HS-27A (cell line): ENCODE measurements around the gene SSU72.
"Not testable (repeated sequence)": the region's sequence is repeated elsewhere in the genome, so short reads cannot be mapped to it uniquely, and the experiment has no call there.

Experiments used
- DNase-seq: peaks from one replicate; pipeline ENCODE4 v3.0.0-alpha.2; 2012; ENCODE audit warnings: low read depth, missing footprints

Gene SSU72

DNA sequence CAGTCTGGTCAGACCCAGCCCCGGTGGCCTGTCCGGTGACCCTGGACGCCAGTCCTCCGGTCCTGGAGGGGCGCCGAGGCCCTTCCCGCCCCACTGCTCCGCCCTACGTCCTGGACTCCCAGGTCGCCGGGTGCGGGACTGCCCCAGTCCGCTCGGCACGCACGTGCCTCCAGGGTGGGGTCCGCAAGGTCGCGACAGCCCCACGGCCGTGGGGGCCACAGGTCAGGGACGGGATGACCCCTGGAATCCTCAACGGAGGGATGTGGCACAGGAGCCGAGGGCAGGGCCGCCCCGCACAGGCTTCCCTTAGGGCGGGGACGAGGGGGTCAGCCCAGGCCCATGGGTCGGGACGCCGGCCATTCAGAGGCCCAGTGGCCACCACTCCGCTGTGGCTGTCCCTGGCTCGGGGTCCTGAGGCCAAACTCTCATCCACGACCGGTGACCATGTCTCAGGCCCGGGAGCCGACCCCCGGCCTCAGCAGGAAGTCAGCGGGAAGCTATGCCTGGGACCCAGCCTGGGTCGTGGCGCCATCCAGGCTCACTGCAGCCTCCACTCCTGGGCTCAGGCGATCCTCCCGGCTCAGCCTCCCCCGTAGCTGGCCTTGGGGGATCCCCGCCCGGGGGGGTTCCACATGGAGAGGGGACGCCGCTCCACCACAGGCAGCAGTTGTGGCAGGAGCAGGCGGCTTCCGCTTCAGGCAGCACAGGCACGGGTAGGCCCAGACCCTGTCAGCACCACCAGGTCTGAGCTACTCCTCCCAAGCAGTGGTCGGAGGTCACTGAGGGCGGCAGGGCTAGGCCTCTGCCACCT, 33.6 kb downstream of the SSU72 start:
- DNase-seq = no peak

DNA sequence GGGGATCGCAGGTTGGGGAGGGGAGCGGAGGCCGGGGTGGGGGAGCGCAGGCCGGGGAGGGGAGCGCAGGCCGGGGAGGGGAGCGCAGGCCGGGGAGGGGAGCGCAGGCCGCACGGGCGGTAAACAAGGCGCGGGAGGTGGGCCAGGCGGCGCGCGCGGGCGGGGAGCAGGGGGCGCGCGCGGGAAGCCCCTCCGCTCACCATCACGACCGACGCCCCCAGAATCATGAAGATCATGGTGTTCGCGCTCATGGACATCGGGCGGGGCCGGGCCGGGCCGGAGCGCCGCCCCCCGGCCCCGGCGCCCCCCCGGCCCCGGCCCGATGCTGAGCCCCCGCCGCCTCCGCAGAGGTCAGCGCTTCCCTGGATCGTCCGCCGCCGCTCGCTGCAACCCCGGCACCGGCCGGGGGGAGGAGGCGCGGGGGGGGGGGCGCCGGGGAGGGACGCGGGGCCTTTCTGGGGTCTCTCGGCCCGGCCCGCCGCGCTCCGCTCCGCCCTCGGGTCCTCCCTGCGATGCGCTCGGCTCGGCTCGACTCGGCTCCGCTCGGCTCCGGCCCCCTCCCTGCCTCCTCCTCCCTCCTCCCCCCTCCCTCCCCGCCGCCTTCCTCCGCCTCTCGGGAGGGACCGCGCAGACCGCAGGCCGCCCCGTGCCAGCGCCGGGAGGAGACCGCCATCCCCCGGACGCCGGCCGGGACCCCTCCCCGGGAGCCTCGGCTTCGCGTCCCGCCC, 34.4 kb downstream of the SSU72 start, which contains the start of gene TMEM240:
TSS of gene TMEM240 (minus strand) at position 535 of the 728 bp plus-strand sequence. CDS start at position 257, 278 bp downstream.
- DNase-seq = no peak

DNA sequence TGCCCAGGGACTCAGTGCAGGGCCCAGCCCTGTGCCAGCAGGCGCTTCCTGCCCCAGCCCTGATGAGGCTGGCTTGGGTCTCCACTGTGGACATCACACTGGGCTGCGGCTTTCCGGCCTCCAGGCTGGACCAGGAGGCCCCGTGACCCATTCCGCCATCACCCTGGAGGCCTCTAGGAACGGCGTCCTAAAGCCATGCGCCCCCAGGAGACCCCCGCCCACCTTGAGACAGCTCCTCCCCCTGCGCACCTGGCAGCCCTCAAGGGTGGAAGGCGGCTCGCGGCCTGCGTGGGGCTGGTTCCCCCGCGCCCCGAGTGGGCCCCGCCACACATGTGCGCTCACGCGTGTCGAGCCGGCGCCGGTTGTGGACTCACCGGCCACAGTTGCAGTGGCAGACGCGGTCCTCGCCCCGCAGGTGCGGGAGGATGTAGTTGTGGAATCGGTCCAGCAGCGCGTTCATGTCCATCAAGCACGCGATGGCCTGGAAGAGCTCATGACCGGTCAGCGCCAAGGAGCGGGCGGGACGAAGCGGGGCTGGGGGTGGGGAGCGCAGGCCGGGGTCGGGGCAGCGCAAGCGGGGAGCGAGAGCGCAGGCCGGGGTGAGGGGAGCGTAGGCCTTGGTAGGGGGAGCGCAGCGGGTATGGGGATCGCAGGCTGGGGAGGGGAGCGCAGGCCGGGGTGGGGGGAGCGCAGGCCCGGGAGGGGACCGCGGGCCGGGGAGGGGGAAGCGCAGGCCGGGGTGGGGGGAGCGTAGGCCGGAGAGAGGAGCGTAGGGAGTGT, 35.2 kb downstream of the SSU72 start:
- no peak for DNase-seq

DNA sequence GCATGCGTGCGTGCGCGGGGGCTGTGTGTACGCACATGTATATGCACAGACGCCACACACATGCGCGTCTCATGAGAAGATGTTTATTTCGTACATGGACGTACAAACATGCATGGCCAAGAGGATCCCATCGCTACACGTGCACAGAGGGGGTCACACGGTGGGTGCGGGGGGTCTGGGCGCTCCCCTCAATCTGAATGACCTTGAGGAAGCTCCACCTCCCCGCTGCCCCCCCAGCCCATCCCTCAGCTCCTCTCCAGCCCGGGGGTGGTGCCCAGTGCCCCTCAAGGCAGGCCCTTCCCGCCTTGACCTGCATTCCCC, 35.7 kb downstream of the SSU72 start:
- DNase-seq = no peak

DNA sequence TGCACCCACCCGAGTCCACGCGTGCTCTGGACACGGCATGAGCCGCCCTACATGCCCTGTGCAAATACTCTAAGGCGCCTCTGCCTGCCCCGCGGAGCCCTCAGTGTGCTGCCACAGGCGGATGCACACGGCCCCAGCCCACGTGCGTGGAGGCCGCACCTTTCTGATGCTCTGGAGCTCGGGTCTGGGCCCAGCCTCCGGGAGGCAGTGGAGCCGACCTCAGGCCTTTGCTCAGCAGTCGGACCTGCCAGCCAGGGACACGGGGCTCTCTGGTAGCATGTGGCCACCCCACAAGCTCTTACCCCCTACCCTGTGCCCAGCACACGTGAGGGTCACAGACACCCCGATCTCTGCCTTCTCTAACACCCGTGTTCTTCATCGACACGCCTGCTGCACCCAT, 36.3 kb downstream of the SSU72 start:
- no peak for DNase-seq

DNA sequence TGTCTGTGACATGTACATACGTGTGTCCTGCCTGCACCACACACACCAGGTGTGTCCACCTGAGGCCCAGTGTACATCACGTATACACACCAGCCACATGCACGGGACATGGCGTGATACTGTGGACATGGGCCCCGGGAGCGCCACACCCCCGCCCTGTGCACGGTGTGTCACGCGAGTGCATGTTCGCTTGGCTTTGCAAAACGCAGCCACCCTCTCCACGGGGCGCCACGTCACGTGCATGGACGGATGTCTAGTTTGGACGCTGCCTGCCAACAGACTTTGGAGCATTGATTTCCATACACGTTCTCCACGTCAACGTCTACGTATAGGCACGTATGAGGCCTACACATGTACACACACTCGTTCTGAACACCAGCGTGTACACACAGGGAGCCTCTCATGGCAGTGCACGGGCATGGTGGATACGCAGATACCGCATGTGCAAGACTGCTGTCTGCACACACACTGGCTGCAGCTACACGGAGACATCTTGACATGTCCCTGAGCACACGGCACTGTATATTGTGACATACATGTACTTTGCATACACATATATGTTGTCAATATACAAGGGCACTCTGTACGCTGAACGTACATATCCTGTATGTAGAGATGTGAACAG, 36.9 kb downstream of the SSU72 start:
- no peak for DNase-seq

DNA sequence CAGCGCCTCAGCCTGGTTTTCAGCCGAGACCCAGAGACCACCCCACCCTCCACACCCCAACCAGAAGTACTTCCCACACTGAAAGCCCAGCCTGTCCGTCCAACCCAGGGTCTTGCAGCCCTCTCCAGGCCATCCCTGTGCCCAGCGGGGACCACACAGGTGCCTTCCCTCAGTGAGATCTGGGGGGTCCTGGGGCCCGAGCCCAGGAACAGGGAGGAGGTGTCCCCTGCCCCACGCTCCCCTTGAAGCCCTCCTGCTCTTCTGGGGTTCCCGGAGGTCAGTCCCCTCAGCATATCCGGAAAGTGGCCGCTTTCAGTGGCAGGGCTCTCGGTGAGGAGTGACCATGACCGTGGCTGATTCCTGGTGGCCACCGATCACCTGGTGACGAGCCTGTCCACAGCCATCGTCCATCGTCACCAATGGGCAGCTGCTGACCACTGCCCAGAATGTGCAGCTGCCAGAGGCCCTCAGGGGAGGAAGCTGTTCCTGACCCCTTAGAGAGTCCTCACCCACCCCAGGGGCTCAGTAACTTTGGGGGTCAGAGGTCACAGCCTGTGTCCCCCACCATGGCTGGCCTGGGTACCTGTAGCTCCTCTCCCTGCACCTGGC, 37.6 kb downstream of the SSU72 start:
- no peak for DNase-seq

DNA sequence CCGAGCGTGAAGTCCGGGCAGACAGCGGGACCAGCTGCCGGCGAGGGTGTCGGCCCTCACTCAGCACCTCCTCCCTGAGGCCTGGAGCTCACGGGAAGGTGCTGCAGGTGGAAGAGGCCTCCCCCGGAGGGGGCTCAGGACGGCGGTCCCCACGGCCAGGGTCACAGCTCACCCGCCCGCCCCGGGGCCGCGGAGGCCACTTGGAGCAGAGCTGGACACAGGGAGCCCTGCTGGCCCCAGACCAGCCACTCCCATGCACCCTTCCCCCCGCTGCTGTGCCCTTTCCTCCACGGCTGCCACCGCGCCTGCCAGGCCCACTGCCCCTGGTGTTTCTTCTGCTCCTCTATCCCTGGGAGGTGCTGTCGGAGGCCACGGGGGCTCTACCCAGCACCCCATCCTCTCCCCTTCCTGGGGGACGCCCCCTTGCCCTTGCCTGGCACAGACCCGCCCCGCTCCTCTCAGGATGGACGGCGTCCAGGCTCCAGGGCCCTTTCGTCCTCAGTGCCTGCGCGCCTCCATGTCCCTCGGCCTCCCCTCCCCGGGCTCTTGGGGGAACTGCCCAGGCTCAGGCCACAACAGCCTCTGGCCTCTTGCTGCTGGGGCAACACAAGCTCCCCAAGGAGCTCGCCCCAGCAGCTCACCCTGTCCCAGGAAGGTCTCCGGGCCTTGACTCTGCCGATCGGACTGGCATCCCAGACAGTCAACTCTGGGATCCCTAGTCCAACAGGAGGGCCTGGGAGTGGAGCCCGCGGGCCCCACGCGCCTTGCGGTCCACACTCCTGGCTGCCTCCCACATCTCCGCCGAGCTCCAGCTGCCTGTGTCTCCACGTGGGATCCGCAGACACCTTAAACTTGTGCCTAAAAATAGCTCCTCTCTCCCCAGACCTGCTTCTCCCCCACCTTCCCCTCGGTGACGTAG, 38.4 kb downstream of the SSU72 start:
- DNase-seq = no peak

DNA sequence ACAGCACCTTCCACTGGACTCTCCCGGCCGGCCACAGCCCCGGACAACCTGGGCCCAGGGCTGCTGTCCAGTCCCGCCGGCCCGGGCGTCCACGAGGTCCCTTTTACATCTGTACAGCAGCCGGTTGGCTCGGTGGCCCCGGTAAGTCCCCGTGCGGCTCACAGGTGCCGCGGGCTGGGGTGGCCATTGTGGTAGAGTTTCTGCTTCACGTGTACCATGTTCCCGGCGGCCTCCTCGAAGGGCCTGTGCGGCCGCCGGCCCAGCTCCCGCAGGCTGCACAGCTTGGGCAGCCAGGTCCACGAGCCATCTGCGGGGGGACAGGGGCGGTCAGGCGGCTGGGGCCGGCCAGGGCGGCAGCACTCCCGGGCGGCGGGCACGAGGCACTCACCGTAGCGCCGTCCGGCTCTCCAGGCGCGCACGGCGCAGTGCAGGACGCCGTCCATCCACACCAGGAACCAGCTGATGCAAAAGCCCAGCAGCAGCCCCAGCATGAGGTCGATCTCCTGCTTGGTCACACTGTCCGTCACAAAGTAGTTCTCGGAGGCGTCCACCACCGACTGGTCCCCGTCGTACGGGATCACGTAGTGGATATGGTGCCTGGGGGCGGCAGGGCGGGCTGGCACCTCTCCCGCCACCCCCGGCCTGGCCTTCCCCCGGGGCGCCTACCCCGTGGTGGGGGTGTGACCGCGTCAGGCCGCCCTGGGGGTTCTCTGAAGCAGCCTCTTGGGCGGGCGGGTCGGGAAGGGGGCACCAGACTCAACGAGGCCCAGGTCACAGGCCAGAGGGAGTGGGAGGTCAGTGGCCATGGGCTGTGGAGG, 39.3 kb downstream of the SSU72 start:
- DNase-seq = no peak

DNA sequence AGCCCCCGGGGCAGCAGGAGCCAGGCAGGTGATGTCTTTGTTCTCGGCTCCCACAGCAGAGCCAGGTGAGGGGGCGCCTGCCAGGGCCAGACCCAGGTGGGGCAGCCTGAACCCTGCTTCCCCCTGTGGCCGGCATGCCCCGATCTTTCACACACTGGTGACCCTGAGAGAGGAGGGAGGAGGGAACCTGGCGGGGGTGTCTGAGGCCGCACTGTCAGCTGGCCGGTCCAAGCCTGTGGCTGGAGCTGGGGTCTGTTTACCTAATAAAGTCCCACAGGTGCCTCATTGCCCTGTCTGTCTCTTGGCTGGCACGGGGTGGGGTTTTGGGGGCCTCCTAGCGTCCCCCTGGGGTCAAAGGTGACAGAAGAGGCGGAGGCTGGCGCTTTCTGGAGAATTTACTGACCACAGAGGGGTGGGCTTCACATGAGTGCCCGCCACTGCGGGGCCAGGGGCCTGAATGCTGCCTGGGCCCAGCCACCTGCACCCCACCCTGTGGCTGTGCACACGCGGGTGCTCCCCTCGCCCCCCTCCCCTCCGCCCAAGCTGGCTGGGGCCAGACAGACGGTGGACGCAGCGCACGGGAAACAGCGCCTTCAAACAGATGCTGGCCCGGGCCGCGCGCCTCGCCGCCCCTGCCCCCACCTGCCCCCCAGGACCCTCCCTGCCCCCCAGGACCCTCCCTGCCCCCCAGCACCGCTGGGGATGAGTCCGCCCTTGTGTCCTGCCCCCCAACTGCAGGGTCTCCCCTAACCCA, 40.1 kb downstream of the SSU72 start:
- DNase-seq = no peak

DNA sequence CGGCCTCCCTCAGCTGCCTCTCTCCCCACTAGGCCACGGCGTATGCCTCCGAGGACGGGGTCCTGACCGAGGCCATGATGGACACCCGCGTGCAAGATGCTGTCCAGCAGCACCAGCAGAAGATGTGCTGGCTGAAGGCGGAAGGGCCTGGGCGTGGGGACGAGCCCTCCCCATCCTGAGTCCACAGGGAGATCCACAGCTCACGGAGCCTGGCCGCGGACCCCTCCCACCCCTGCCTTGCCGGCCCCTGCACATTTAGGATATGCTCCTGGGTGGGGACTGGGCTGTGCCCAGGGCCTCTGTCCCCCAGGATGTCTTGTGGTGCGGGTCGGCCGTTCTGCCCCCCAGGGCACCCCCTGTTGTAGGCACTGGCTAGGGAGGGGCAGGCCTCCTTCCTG, 40.8 kb downstream of the SSU72 start:
- DNase-seq = not testable (repeated sequence)

DNA sequence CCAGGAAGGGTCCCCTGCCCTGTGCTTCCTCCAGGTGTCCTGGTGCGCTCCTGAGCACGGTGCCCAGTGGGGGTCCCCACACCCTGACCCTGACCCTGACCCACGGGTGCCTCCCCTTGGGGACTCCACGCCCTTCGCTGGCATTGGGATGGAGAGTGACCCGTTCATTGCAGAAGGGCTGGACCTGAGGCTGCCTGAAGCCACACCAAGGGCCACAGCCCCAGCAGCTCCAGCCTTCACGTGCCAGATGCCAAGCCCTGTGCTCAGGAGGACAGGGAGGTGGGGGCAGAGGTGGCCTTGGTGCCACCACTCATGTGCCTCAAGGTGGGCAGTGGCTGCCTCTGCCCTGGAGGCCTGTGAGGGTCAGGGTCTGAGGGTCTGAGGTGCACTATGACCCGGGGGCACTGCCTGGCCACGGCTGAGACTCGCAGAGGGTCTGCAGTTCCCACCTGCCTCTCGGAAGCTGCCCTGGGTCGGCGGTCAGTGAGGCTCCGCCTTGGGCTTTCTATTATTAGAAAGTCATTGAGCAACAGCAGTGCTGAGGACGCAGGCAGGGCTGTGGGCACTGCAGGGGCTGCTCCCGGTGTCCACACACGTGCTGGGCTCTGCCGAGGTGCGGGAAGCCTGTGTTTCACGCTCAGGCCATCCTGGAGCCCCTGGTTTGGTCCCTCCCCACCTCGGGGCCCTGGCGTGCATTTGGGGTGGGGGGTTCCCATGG, 41.3 kb downstream of the SSU72 start:
- not testable (repeated sequence) for DNase-seq

DNA sequence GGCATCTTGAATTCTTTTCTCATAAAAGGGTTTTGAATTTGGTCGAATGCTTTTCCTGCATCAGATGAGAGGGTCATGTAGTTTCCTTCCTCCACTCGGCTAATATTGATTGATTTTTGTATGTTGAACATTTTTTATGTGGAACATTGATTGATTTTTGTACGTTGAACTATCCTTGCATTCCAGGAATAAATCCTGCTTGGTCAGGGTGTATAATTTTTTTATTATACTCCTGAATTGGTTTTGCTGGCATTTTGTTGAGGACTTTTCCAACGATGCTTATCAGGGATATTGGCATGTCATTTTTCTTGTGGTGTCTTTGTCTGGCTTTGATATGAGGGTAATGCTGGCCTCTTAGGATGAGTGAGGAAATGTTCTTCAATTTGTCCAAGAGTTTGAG, 42.7 kb downstream of the SSU72 start:
- DNase-seq = no peak

DNA sequence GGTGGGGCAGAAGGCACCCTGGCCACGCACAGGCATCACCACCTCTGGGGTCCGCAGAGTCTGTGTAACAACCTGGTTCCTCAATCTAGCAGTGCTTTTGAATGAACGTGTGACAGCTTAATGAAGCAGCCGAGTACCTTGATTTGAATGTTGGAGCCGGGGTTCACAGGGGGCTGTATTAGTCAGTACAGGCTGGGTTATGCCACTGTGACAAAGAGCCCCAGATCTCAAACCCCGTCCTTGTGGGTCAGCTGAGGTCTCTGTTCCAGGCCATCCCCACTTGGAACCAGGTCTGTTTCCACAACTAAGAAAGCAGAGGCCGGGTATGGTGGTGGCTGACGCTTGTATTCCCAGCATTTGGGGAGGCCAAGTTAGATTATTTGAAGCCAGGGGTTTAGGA, 44.7 kb downstream of the SSU72 start:
- no peak for DNase-seq

DNA sequence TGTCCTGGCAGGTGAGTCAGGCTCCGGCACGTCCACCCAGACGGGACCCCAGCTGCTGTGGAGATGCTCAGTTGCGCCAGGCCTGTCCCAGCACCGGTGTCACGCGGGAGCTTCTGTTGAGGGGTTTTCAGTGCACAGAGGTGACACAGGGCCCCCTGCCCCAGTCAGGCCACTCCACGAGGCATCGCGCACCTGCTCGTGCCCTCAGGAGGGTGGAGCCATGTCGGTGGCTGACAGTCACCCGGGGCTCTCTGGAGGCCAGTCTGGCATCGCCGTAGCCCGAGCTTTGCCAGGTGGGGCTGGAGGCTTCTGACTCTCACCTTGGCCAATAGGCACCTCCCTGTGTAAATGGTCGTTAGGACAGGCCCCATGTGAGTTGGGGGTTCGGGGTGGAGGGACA, 45.3 kb downstream of the SSU72 start:
- DNase-seq = no peak

DNA sequence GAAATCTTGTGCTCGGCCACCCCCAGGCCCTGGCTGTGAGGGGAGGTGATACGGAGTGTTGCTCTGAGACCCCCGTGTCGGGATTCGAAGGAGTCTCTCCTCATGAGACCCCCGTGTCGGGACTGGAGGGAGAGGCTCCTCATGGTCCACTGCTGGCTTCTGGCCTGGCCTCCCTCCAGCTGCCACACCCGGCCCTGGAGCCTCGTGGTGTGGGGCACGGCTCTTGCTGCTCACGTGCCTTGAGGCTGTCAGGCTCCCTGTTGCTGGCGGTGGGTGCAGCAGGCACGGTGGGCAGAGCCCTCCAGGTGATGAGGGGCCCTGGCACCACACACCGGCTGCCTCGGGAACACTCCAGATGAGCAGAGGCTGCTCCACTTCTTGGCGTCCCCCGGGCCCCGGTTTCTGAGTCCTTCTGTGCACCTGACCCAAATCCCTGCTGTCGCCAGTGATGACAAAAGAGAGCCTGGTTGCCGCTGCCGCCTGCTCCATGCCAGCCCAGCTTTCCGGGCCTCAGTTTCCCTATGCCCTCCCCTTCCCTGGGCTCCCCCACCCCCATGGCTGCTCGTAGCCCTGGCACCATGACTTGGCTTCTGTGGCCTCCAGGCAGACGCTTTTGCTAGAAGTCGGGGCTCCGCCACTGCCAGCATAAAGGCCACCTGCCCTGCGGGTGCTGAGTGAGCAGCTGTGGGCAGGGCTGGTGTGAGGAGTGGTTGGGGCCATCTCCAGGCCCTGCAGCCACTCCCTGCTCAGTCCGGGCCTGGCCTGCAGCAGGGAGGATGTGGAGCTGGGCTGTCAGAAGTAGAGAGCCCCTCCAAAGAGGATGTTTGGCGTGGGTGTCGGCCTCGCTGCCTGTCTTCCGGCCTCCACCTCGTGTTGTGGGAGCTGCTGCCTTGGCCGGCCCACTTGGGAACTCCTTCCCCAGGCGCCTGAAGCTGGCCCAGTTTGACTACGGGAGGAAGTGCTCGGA, 46.1 kb downstream of the SSU72 start:
- no peak for DNase-seq

DNA sequence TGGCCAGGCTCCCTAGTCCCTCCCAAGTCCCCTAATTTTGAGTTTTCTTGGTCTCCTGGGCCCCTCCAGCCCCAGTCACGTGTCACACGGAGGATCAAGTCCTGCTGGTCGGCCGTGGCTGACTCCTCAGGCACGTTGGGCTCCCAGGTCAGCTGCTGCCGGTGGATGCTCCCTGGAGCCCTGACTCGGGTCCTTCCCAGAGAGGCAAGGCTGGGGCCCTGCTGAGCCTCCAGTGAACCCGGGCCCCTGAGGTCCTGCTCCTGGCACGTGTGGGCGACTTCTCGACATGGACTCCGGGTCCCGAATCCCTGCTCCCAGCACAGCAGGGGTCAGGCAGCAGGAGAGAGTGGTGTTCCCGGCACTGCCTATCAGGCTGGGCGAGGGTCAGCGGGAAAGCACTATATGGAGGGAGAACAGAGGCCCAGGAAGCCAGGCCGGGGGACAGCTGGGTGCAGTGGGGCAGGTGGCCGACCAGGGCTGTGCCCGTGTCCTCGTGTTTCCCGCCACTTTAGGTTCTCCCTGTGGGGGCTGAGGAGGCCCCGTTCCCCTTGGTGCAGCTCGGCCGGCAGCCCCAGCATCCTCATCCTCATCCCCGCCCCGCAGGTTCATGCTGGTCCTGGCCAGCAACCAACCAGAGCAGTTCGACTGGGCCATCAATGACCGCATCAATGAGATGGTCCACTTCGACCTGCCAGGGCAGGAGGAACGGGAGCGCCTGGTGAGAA, 47.4 kb downstream of the SSU72 start:
- no peak for DNase-seq
